ENCODE data around the gene RARS2.
"Not testable (repeated sequence)": the region's sequence is repeated elsewhere in the genome, so short reads cannot be mapped to it uniquely, and the experiment has no call there.

The RARS2 gene

GRCh38 chr6:87589693-87590416 lies at the start of gene RARS2, which contains the start of gene ORC3:
Gene RARS2, minus strand, starts transcription at chr6:87589987. Its CDS starts 30 bp downstream, at chr6:87589957.
Gene ORC3, plus strand, starts transcription at chr6:87590135. Its CDS starts 34 bp downstream, at chr6:87590169.
- peak; percentile 98 for DNase-seq

DNA sequence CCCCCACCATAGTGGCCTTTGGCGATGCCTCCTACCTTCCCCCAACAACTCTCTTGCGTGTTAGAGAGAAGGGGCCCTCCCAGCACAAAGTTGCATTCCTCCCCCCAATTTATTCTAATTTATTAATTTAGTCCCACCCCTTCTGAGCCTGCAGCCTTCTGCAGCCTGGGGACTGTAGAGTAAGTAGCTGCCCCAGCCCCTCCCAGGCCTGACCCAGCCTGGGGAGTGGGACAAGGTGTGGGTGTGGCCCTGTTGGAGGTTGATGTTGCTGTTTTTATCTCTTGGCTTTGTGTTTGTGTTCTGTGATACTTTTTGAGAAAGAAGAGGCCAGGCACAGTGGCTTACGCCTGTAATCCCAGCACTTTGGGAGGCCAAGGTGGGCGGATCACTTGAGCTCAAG lies 49.6 kb upstream of the RARS2 start:
- no peak for DNase-seq

- no peak for DNase-seq
Observed at GRCh38 chr6:87637106-87637505, 47.3 kb upstream of the RARS2 start.

DNA sequence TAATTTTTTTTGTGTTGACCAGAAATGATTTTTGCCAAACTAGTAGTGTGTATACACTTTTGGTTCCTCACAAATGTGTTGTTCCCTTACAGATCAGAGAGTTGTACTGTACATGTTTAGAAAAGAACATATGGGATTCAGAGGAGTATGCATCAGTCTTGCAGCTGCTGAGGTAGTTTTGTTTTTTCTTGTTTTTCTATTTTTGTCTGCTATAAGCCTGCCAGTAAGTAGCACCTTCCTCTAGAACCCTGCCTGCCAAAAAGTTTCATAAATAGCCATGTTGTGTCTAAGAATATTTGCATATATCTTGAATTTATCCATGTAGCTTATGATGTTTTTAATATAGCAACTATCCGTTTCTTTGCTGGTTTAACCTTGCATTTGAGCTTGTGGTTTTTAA lies 46.5 kb upstream of the RARS2 start:
- DNase-seq = no peak

GRCh38 chr6:87633851-87634250 lies 44.1 kb upstream of the RARS2 start:
- no peak for DNase-seq

GRCh38 chr6:87630746-87631145 lies 41.0 kb upstream of the RARS2 start:
- no peak for DNase-seq

GRCh38 chr6:87628881-87629280 lies 39.1 kb upstream of the RARS2 start:
- DNase-seq = no peak

GRCh38 chr6:87628424-87628823 lies 38.6 kb upstream of the RARS2 start:
- DNase-seq = no peak

GRCh38 chr6:87623248-87623647 lies 33.5 kb upstream of the RARS2 start:
- DNase-seq = no peak

- DNase-seq = no peak
Observed at GRCh38 chr6:87618531-87618930, 28.7 kb upstream of the RARS2 start.

DNA sequence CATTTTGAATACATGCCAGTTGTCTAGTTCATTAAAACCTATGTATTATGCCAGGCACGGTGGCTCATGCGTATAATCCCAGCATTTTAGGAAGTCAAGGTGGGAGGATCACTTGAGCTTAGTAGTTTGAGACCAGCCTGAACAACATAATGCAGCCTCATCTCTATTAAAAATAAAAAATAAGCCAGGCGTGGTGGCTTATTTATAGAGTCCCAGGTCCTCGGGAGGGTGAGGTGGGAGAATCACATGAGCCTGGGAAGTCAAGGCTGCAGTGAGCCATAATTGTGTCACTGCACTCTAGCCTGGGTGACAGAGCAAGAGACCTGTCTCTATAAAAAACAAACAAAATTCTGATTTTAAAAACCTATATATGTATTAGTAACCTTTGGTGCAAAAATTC lies 27.6 kb upstream of the RARS2 start:
- DNase-seq = no peak

DNA sequence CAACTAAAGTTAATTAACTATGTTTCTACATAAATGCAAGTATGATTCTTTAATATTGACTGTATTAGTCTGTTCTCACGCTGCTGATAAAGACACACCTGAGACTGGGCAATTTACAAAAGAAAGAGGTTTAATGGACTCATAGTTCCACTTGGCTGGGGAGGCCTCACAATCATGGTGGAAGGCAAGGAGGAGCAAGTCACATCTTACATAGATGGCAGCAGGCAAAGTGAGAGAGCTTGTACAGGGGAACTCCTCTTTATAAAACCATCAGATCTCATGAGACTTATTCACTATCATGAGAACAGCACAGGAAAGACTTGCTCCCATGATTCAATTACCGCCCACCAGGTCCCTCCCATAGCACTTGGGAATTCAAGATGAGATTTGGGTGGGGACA lies 23.2 kb upstream of the RARS2 start:
- DNase-seq = not testable (repeated sequence)

GRCh38 chr6:87608802-87609201 lies 19.0 kb upstream of the RARS2 start:
- DNase-seq = no peak

DNA sequence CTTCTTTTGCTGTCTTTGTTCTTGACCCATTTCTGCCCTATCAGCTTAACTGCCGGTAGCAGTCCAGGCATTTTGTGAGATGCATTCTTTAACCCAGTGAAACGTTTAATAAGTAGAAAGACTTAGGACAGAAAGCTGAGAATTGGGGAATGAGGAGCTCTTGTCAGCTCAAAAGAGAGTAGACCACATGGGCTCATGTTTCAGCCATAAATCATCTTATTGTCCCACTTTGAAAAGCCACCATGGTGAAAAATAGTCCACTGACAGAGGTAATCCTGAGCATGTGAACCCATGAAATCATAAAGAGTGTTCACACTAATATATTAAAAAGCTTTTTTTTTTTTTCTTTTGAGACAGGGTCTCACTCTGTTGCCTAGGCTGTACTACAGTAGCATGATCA lies 16.4 kb upstream of the RARS2 start:
- no peak for DNase-seq

- DNase-seq = no peak
Observed at GRCh38 chr6:87600576-87600975, 10.8 kb upstream of the RARS2 start.

- DNase-seq = no peak
Observed at GRCh38 chr6:87590990-87591389, 1.2 kb upstream of the RARS2 start.

DNA sequence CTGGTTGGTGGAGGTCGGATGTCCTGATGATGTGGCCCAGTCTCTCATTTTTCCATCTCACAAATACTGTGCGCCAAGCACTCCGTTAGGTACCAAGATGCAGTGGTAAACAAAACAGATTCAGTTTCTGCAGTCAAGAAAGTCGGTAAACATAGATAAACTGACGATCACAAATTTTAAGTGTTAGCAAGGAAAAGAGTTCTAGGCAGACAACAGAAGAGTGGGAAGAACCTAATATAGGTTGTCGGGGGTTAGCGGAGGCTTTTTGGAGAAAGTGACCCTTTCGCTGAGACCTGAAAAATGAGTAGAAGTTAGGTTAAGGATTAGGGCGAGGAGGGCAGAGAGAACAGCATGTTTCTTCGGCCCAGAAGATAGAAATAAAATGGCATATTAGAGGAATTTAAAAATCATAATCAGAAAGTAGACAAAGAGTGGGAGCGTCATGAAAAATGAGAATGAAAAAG lies 662 bp upstream of the RARS2 start:
- DNase-seq = no peak

GRCh38 chr6:87588756-87589407 lies 905 bp downstream of the RARS2 start:
- no peak for DNase-seq

DNA sequence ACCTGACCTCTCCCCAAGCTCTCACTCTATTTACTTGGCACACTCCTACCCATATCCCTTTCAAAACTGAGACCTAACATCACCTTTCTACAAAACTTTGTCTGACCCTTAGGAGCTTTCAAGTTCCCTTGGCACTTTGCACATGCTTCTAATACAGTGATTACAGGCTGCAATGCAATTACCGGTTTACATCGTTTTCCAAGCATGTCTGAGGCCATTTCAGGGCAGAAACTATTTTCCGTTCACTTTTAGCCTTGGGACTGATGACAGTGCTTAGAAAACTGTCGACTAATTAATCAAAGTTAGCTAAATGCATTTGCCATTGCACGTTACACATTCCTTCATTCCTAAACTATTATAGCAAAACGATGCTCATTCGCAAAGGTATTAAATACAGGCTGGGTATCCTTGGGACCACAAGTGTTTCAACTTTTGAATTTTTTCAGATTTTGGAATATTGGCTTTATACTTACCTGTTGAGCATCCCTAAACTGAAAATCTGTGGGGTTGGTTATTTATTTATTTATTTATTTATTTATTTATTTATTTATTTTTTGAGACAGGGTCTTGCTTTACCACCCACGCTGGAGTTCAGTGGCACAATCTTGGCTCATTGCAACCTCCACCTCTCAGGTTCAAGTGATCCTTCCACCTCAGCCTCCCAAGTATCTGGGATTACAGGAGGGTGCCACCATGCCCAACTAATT lies 3.3 kb downstream of the RARS2 start:
- DNase-seq = no peak

GRCh38 chr6:87583822-87584221 lies 6.0 kb downstream of the RARS2 start:
- DNase-seq = no peak

DNA sequence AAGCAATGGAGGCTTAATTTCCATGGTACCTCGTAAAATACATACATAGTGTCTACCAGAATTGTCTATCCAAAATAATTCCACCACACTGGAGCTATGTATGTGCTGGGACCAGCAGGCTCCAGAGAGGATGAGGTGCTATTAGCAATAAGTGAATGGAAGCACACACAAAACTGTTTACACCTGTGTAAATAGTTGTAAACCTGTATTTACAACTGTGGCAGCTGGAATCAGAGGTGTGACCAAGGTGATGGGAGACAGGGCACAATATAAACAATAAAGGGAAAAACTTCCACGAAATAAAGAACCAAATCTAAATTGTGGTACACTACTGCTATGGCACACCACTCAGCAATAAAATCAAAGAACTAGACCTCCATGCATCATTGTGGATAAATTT lies 14.4 kb downstream of the RARS2 start:
- no peak for DNase-seq

DNA sequence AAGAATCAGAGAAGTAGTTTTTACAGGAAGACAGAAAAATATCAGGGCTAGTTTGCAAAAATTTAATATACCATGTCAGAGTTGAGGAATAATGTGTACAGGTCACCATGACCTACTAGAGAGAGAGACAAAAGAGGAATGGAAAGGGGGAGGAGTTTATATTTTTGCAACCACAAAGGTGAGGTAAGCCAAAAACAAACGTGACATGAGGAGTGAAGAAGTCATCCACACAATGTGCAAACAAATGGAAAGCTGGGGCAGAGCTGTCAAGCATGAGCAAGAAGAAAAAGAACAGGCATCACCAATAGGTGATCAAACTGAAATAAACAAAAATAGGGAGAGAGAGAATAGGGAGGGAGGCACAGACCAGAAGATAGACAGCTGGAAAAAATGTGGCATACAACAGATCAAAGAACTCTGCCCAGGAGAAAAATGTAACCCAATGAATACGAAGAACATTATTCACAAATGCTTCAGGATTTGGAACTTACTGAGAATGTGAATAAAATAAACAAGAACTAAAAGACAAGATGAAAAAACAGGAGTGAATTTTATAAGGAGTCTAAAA lies 15.5 kb downstream of the RARS2 start:
- no peak for DNase-seq

DNA sequence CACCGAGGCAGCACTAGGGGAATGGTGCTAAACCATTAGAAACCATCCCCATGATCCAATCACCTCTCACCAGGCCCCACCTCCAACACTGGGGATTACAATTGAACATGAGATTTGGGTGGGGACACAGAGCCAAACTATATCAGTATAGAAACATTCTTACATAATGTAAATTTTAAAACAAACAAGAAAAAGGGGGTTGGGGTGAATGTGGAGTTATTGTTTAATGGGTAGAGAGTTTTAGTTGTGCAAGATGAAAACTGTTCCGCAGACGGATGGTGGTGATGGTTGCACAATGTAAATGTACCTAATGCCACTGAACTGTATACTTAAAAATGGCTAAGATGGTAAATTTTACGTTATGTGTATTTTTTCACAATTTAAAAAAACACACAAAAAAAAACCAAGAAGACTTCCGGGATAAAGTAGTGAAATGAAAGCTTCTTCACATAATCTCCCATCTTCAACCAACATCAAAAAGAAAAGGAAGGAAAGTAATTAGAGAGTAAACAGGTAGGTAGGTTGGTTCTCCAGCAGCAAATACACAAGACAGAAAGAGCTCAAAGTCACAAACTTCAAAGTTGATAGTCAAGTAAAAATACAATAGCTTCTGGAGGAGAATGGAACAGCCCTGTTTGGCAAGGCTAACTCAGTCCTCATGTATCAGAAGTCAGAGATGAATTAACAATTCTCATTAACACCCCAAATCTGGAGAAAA lies 16.3 kb downstream of the RARS2 start:
- no peak for DNase-seq

Data from activated effector memory CD4-positive, alpha-beta T cell treated with anti-CD3 and anti-CD28 coated beads, Interleukin-2, amount 50 U/mL, for 16 hours (primary cell).